H9 (cell line): ENCODE data around the gene TMEM135. TPM values are rescaled to one million over a fixed set of nuclear protein-coding genes. Genes with fewer than 3 reads are reported as not detected.
A peak's percentile ranks its signal among the peaks of the same experiment; 100 is the strongest.

Source experiments
- DNase-seq: peaks from one replicate; pipeline ENCODE4 v3.0.0-alpha.2; 2017
- H2AFZ ChIP-seq: one replicate; pipeline ENCODE4 v1.6.1; 2013; ENCODE audit warnings: mild to moderate bottlenecking, low read length, control low read depth, moderate library complexity
- H2AK5ac ChIP-seq: 2 replicates; pipeline ENCODE4 v1.6.1; 2013; ENCODE audit warnings: low read length, control low read depth, mixed read lengths; ENCODE audit not compliant: insufficient read length
- H2BK120ac ChIP-seq: one replicate; pipeline ENCODE4 v1.6.1; 2013; ENCODE audit warnings: low read depth, mild to moderate bottlenecking, low read length, control low read depth, inconsistent platforms; ENCODE audit not compliant: poor library complexity, severe bottlenecking
- H2BK12ac ChIP-seq: 2 replicates; pipeline ENCODE4 v1.6.1; 2013; ENCODE audit warnings: low read length, control low read depth, mixed read lengths, low read depth; ENCODE audit not compliant: insufficient read length
- H2BK15ac ChIP-seq: 2 replicates; pipeline ENCODE4 v1.6.1; 2013; ENCODE audit warnings: low read depth, low read length, control low read depth
- H2BK20ac ChIP-seq: one replicate; pipeline ENCODE4 v1.6.1; 2013; ENCODE audit warnings: low read depth, mild to moderate bottlenecking, low read length, control low read depth, inconsistent platforms; ENCODE audit not compliant: poor library complexity, severe bottlenecking
- H2BK5ac ChIP-seq: 2 replicates; pipeline ENCODE4 v1.6.1; 2013; ENCODE audit warnings: low read length, control low read depth, mixed read lengths; ENCODE audit not compliant: insufficient read length
- H3K14ac ChIP-seq: 2 replicates; pipeline ENCODE4 v1.6.1; 2013; ENCODE audit warnings: low read length, control low read depth; ENCODE audit not compliant: insufficient read depth
- H3K18ac ChIP-seq: 2 replicates; pipeline ENCODE4 v1.6.1; 2013; ENCODE audit warnings: low read depth, mild to moderate bottlenecking, mixed read lengths, low read length, control low read depth; ENCODE audit not compliant: insufficient read length
- H3K23ac ChIP-seq: 2 replicates; pipeline ENCODE4 v1.6.1; 2013; ENCODE audit warnings: low read length, control low read depth, mixed read lengths, low read depth; ENCODE audit not compliant: insufficient read length
- H3K23me2 ChIP-seq: 2 replicates; pipeline ENCODE4 v1.6.1; 2013; ENCODE audit warnings: low read depth, mild to moderate bottlenecking, mixed read lengths, low read length, control low read depth; ENCODE audit not compliant: insufficient read length, poor library complexity, severe bottlenecking
- H3K27ac ChIP-seq: 2 replicates; pipeline ENCODE4 v1.5.1; 2013; ENCODE audit warnings: low read length, control low read depth, mixed read lengths, low read depth; ENCODE audit not compliant: insufficient read length
- H3K27me3 ChIP-seq: 2 replicates; pipeline ENCODE4 v1.6.1; 2013; ENCODE audit warnings: low read length, control low read depth, inconsistent platforms; ENCODE audit not compliant: insufficient read depth
- H3K4ac ChIP-seq: 2 replicates; pipeline ENCODE4 v1.6.1; 2013; ENCODE audit warnings: low read depth, mild to moderate bottlenecking, control low read depth, inconsistent platforms, low read length, moderate library complexity
- H3K4me1 ChIP-seq: 2 replicates; pipeline ENCODE4 v1.6.1; 2013; ENCODE audit warnings: low read length, control low read depth, inconsistent platforms; ENCODE audit not compliant: insufficient read depth
- H3K4me2 ChIP-seq: 2 replicates; pipeline ENCODE4 v1.6.1; 2013; ENCODE audit warnings: low read length, control low read depth, mixed read lengths; ENCODE audit not compliant: insufficient read length, insufficient read depth
- H3K56ac ChIP-seq: 2 replicates; pipeline ENCODE4 v1.6.1; 2013; ENCODE audit warnings: low read depth, mild to moderate bottlenecking, mixed read lengths, low read length, control low read depth; ENCODE audit not compliant: insufficient read length
- H3K79me1 ChIP-seq: 2 replicates; pipeline ENCODE4 v1.6.1; 2013; ENCODE audit warnings: low read depth, mild to moderate bottlenecking, moderate library complexity, low read length, control low read depth, inconsistent platforms; ENCODE audit not compliant: insufficient read depth, poor library complexity, severe bottlenecking
- H3K79me2 ChIP-seq: 2 replicates; pipeline ENCODE4 v1.6.1; 2013; ENCODE audit warnings: low read length, control low read depth, inconsistent platforms; ENCODE audit not compliant: insufficient read depth
- H3K9ac ChIP-seq: 2 replicates; pipeline ENCODE4 v1.6.1; 2013; ENCODE audit warnings: low read length, control low read depth, mixed read lengths; ENCODE audit not compliant: insufficient read length; ENCODE audit errors: extremely low read depth
- H3K9me3 ChIP-seq: one replicate; pipeline ENCODE4 v1.6.1; 2013; ENCODE audit warnings: low read depth, low read length, inconsistent platforms; ENCODE audit not compliant: control insufficient read depth
- H3T11ph ChIP-seq: one replicate; pipeline ENCODE4 v1.6.1; 2013; ENCODE audit warnings: mild to moderate bottlenecking, low read length, control low read depth, inconsistent platforms
- H4K20me1 ChIP-seq: one replicate; pipeline ENCODE4 v1.6.1; 2013; ENCODE audit not compliant: control insufficient read depth, insufficient read length, insufficient read depth
- H4K5ac ChIP-seq: 2 replicates; pipeline ENCODE4 v1.6.1; 2013; ENCODE audit warnings: low read depth, mild to moderate bottlenecking, mixed read lengths, low read length, control low read depth; ENCODE audit not compliant: insufficient read length
- H4K8ac ChIP-seq: replicated peaks from 2 replicates; pipeline ENCODE4 v1.6.1; 2013; ENCODE audit warnings: low read length, control low read depth, mixed read lengths, low read depth; ENCODE audit not compliant: insufficient read length
- H4K91ac ChIP-seq: 2 replicates; pipeline ENCODE4 v1.6.1; 2013; ENCODE audit warnings: low read depth, mild to moderate bottlenecking, moderate library complexity, mixed read lengths, low read length, control low read depth; ENCODE audit not compliant: insufficient read length
- H3K27ac Mint-ChIP-seq, 3 experiments: 2 replicates in 2 of 3; 3 replicates in 1 of 3; pipeline ENCODE4 v1.8.0; 2020 to 2021; ENCODE audit warnings: mixed read lengths in 3 of 3, mild to moderate bottlenecking in 1 of 3, moderate library complexity in 1 of 3
- H3K27me3 Mint-ChIP-seq: 2 replicates; pipeline ENCODE4 v1.8.0; 2021; ENCODE audit warnings: low read depth, mild to moderate bottlenecking, moderate library complexity, mixed read lengths
- H3K36me3 Mint-ChIP-seq, 3 experiments: 2 replicates in 2 of 3; 3 replicates in 1 of 3; pipeline ENCODE4 v1.8.0; 2020 to 2021; ENCODE audit warnings: low read depth in 3 of 3, mixed read lengths in 3 of 3; ENCODE audit not compliant: insufficient read depth in 1 of 3
- H3K4me1 Mint-ChIP-seq, 2 experiments: 2 replicates each; pipeline ENCODE4 v1.8.0; 2020; ENCODE audit warnings: mixed read lengths in 2 of 2
- H3K4me3 Mint-ChIP-seq, 2 experiments: 2 replicates in 1 of 2; 3 replicates in 1 of 2; pipeline ENCODE4 v1.8.0; 2020 to 2021; ENCODE audit warnings: mild to moderate bottlenecking in 2 of 2, mixed read lengths in 2 of 2, moderate library complexity in 1 of 2
- H3K9me3 Mint-ChIP-seq, 2 experiments: 2 replicates in 1 of 2; 3 replicates in 1 of 2; pipeline ENCODE4 v1.8.0; 2020; ENCODE audit warnings: mild to moderate bottlenecking in 2 of 2, mixed read lengths in 2 of 2, moderate library complexity in 1 of 2
- WGBS: extraction: QIAGEN DNeasy Blood & Tissue Kit; methylation state at CpG from one replicate; pipeline ENCODE4 v1.1.7; 2013; ENCODE audit warnings: missing lambda C conversion rate, low lambda C conversion rate, mixed read lengths; ENCODE audit not compliant: insufficient read length; ENCODE audit errors: extremely low coverage; 5-methylcytosine and 5-hydroxymethylcytosine counted together
- total RNA-seq: library from RNA; stranded (reverse); gene quantifications from 2 replicates; pipeline ENCODE4 v1.2.1, GENCODE V29; 2021
- TF ChIP-seq, protein P1 (sequence below): fragments of 200-600 bp; sonication (generic); conservative IDR thresholded peaks from 3 replicates; pipeline ENCODE4 v1.8.0; 2021; ENCODE audit warnings: antibody characterized with exemption, mild to moderate bottlenecking

The TMEM135 gene
- total RNA-seq, 1 experiment from 2014 or later, result 25.2 TPM

DNA sequence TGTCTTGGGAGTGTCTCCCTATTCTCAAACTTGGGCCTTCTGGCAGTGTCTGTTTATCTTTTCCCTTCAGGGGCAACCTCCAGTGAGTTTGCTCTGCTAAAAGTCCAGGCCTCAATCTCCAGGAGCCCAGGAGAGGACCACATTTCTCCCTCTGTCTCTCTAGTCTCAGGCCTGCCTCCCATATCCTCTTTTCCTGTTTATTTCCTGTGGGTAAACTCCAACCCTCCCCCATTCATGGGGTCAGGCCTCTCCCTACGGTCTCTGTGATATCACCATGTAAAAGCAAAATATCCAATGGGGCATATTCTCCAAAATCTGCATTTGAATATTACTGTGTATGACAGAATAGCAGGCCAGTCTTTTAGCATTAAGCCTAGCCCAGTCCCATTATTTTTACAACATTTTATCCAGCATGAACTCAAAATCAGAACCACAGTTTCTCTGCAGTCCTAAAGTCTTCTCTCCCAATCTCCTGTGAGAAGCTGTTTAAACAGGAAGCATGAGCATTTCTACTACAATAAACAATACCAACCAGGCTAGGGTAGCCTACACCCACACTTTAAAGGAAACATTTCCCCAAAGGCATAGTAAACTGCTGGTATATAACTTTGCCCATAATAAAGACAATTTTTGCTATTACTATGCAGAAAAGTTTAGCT is 18.0 kb upstream of the TMEM135 start:
- Histone ChIP-seq H3T11ph (no peak overlapping the region), H2BK15ac (no peak overlapping the region), H4K91ac (no peak overlapping the region), H4K5ac (no peak overlapping the region), H2BK20ac (no peak overlapping the region), H2BK5ac (no peak overlapping the region), H3K79me2 (no peaks in the 10 kb centered on the region), H3K27me3 (no peaks in the 10 kb centered on the region; the same call in 1 of the 2 replicates), H3K18ac (no peak overlapping the region), H2BK120ac (no peak overlapping the region), H3K9ac (no peak overlapping the region), H3K4me1 (no peaks in the 10 kb centered on the region; the same call in 1 of the 2 replicates), H3K4ac (no peak overlapping the region), H3K9me3 (peaks cover 7% of the 10 kb centered on the region), H3K27ac (no peak overlapping the region), H3K56ac (no peak overlapping the region), H3K23me2 (no peaks in the 10 kb centered on the region), H4K20me1 (no peaks in the 10 kb centered on the region), H2AFZ (no peak overlapping the region), H2BK12ac (no peak overlapping the region), H3K14ac (no peak overlapping the region), H3K23ac (no peak overlapping the region), H3K79me1 (no peaks in the 10 kb centered on the region), H4K8ac (no peak overlapping the region), H3K4me2 (no peak overlapping the region), H2AK5ac (no peak overlapping the region)
- TF ChIP-seq, protein P1, sequence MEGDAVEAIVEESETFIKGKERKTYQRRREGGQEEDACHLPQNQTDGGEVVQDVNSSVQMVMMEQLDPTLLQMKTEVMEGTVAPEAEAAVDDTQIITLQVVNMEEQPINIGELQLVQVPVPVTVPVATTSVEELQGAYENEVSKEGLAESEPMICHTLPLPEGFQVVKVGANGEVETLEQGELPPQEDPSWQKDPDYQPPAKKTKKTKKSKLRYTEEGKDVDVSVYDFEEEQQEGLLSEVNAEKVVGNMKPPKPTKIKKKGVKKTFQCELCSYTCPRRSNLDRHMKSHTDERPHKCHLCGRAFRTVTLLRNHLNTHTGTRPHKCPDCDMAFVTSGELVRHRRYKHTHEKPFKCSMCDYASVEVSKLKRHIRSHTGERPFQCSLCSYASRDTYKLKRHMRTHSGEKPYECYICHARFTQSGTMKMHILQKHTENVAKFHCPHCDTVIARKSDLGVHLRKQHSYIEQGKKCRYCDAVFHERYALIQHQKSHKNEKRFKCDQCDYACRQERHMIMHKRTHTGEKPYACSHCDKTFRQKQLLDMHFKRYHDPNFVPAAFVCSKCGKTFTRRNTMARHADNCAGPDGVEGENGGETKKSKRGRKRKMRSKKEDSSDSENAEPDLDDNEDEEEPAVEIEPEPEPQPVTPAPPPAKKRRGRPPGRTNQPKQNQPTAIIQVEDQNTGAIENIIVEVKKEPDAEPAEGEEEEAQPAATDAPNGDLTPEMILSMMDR, result no peak
- Mint-ChIP-seq H3K27me3 (no peaks in the 10 kb centered on the region), H3K36me3 (peaks cover 3 to 15% (median 7%) of the 10 kb centered on the region in 3 experiments; a peak in 5 of 7 replicates), H3K4me3 (no peak overlapping the region), H3K9me3 (peaks cover 4 to 11% of the 10 kb centered on the region in 2 experiments; a peak in 4 of 5 replicates), H3K4me1 (peaks cover 9 to 13% of the 10 kb centered on the region in 2 experiments; a peak in 3 of 4 replicates), H3K27ac (peak overlapping the region in 1 of 3 experiments; percentile 12; a peak in 1 of 7 replicates)
- DNase-seq, result no peak
- WGBS, result no CpG with 5 or more reads among the region's 1 CpG
